CD4-positive, alpha-beta T cell treated with Interleukin-2 at 100 ng/mL for 4 hours (primary cell): ENCODE results near the gene CST3.

Experiments used
- DNase-seq: peaks from one replicate; pipeline ENCODE4 v3.0.0-alpha.2; 2020; ENCODE audit warnings: low spot score

CST3 gene

DNA sequence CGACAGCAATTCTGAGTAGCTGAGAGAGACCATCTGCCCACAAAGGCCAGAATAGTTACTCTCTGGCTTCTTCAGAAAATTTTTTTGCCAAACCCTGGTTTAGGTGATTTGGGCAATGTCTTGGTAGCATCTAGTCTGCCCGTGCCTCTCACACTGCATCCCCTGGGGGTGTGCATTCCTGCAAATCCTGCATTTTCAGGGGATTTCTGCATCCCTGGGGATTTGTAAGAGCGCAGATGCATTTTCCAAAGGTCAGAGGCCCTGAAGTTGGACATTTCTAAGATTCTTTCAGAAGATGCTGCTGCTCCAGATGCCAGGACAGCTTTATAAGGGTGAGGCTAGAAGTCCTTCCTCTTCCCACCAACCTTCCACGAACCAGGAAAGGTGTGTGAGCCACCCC, 36.0 kb downstream of the CST3 start:
- no peak for DNase-seq

DNA sequence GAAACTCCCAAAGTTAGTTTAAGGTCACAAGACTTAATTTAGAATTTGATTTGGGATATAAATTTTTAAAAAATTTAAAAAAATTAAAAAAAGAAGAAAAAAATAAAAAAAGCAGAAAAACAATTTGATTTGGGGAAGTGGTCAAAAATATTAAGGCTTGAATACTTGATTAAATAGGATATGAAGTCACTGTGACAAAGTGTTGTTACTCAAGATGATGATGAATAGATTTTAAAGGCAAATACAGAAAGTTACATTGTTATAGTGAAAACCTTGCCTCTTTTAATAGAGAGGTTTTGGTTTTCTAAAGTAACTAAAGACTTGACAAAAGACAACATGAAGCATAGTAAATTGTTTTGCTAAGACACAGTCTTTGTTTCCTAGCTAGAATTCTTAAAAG, 39.3 kb downstream of the CST3 start:
- DNase-seq = no peak

DNA sequence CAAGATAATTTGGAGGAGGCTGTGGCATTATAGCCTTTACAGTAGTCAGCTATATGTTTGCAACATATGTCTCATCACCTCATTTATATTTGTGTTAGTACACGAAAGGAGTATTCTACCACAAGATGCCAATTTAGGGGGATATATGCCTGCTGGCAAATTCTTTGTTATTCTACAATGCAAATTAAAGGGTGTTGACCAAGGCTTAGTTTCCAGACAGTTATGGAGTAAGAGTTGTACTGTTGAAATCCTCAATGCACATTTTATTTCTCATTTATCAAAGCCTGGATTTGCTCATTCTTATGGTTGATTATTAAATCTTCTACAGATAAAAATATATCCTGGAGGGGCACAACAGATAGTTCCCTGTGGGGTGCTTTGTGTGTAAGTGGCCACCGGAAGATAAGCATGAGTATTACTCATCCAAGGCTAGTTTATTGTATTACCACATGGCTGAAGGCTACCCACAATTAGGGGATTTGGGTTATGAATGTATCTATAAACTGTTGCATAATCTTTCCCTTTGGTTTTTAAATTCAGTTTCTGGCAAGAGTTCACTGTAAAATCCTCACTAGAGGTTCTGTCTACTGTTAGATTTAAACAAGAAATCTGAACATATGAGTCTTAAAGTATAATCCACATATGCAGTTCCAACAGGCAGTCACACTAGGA, 41.0 kb downstream of the CST3 start:
- DNase-seq = no peak

DNA sequence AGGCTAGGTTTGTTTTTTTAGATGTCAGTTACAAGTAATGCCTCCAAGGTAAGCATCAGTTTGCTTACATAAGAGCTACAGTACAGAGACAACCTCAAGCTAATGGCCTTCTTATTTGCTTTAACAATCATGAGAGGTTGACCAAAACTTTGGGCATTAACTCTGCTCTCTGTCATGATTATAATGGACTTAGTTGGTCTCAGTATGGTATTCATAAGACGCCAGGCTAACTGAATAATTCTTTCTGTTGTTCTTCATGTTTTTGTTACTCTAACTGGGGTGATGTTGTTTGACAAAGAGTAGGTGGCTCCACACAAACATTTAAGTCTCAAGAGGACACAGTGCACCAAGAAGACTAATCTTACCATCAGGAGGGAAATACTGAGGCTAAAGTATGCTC, 41.8 kb downstream of the CST3 start:
- no peak for DNase-seq

DNA sequence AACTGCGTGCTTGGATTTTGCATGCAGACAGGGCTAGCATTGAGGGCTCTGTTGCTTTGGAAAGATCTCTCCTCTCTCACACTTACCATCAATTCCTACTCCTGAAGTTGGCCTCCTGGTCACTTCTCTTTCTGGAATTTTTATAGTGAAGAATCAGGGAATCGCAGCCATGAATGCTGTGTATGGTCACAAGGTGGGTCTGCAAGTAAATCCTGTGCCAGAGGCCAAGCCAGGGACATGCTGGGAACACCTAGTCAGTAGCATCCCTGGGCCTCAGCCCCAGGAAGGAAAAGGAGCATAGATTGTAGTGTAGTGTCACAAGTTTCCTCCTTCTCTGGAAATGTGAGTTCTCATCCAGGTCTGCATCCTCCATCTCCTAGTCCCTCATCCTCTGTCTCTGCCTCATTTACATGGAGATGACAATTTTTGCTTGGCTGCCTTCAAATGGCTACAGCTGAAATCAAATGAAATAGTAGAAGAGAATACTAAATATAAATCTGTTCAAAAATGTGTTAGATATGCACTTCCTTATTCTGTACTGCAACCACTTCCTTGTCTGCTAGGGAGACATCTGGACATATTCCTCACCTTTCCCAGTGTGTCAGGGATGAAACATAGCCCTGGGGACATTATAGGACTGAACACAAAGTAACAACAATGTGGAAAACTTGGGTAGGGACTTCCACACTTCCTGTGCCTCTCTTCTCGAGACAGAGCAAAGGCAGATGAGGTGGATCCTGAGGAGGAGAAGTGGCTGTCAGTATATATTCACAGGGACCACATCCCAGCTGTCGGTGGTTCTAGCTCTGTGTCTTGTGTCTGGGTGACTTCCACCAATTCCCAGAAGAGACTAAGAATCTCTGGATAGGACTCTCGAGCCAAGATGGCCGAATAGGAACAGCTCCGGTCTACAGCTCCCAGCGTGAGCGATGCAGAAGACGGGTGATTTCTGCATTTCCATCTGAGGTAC, 49.0 kb downstream of the CST3 start:
- no peak for DNase-seq

DNA sequence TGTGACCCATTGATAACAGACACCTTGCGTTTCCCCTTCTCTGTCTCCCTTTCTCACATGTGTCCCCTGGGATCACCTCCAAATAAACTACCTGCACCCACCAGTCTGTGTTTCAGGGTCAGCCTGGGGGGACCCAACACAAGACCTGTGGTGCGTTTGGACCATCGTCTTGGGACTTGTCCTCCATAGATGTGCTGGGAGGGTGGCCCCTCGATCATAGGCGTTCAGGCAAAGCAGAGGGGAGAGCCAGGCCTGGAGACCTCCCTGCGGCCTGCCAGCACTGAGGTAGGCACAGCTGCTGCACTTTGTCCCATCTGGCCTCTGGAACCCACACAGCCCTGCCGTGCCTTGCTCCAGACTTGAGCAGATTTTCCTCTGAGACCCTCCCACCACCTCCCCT, 50.1 kb downstream of the CST3 start:
- DNase-seq = no peak

DNA sequence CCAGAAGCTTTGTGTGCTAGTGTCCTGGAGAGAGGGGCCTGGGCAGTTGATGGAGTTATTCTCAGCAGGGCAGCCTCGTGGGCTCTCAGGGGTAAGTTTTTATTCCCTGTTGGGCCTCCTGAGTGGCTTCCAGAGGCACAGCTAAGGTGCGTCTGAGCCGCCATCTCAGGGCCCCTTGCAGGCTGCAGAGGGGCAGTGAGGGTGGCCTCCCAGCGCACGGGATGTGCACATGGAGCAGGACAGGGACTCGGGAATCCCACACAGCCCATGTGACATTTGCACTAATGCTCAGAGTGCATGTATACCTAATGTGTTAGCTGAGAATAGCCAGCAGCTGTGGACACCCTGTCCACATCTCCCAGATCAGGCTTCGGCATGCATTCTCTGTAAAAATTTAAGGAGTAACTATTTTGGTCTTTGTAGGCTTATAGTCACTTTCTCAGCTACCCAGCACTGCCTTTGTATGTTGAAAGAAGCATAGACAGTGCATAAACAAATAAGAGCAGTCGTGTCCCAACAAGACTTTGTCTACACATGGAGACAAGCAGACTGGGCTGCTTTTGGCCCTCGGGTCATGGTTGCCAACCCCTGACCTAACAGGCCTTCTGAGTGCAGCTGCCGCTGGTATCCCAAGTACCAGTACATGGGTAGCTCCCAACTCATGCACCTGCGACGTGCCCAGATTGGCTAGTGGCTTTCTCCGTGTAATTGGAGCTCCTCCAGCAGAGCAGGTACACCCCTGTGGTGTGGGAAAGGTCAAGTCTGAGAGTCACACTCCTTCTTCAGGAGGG, 50.8 kb downstream of the CST3 start:
- DNase-seq = no peak

DNA sequence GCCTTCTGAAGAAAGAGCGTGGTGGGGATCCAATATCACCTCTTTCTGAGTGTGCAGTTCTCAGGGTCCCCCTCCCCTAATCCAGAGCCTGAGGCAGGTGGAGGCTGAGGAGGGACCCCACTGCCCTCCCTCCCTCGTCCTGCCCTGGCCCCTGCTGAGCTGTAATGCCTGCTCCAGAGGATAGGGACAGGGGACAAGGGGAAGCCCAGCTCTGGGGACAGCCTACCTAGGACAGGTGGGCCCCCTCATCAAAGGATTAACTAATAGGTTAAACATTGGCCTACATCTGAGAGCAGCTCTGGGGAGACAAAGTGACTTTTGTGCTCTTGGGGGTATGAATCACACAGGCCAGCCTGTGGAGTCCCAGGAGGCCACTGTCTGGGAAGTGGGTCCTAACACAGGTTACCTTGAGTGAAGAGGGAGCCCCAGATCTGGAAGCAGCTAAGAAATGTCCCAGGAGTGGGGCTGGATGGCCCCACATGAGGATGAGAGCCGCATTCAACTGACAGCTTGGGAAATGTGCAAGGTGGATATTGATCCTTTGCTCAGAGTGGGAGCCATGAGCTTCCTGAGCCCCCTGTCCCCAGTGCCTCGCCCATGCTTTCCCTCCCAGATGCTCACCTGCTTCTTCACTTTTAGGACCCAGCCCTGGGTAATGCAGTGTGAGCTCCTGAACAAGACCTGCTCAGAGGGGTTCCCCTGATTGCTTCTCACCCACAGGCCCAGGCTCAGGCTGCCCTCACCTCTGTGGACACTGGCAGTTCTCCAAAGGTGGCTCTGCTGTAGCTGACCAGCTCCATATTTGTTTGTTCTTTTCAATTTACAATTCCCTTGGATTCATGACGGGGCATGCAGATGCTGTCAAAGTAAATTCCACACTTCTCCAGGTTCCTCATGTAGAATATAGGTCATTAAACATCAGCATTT, 51.7 kb downstream of the CST3 start:
- DNase-seq = no peak

DNA sequence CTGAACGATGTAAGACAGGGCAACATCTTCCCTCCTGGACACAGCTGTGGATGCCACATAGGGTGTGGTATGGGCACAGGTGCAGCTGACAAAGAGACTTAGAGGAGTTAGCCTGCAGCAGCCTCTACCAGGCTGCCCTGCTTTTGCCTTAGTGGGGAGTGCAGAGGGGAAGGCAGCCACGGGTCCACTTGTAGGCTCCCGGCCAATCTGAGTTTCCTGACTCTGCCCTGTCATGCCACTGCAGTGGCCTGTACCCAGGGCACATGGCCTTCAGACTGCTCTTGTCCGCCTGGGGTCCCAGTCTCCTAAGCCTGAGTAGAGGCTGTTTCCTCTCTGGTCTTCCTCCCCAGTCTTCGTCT, 52.3 kb downstream of the CST3 start:
- DNase-seq = no peak

DNA sequence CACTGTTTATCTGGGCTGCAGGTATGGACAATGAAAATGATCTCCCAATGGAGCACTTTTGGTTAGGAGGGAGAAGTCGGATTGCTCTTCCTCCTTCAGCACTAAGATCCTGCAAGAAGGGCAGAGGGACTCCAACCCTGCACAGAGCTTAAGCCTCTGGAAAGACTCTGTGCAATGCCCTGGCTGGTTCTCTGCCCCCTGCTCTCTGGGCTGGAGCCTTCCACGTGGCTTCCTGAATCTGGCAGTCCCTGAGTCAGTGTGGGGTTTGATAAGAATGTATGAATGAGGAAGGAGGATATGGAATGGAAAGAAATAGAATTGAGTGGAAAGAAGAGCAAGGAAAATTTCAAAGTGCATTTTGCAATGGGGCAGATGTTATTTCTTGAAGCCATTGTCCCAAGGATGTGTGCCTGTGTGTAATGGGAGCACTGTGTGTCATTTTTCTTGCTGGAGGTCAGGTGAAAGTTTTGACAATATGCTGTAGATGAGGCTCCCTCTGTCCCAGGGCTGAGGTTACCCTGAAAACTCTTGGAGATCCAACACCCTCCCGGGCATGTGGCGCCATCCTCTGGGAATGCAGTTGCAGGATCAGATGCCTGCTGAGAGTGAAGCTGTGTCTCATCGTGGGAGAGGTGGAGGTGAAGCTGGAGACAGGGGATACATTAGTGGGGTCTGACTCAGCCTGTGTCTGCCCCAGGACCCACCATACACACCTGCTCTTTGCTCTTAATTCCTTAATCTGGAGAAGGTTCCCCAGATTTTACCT, 53.1 kb downstream of the CST3 start:
- no peak for DNase-seq
